Skeletal muscle satellite cell (primary cell): ENCODE results near the gene NLRP4. TPM values are rescaled to one million over a fixed set of nuclear protein-coding genes. Genes with fewer than 3 reads are reported as not detected.

Experiments used
- H3K27me3 ChIP-seq: 2 replicates; pipeline ENCODE4 v1.7.0; 2013; ENCODE audit warnings: low read length; ENCODE audit not compliant: control insufficient read depth, insufficient read depth
- H3K36me3 ChIP-seq: 2 replicates; pipeline ENCODE4 v1.7.0; 2013; ENCODE audit warnings: mild to moderate bottlenecking, control low read depth, low read length; ENCODE audit not compliant: insufficient read depth
- H3K4me1 ChIP-seq: 2 replicates; pipeline ENCODE4 v1.7.0; 2013; ENCODE audit warnings: low read length; ENCODE audit not compliant: control insufficient read depth, insufficient read depth
- H3K4me2 ChIP-seq: 2 replicates; pipeline ENCODE4 v1.7.0; 2013; ENCODE audit warnings: mild to moderate bottlenecking, low read length
- H3K4me3 ChIP-seq: 2 replicates; pipeline ENCODE4 v1.7.0; 2013; ENCODE audit warnings: low read length
- H3K9ac ChIP-seq: 2 replicates; pipeline ENCODE4 v1.7.0; 2013; ENCODE audit warnings: mild to moderate bottlenecking, low read depth, low read length, moderate library complexity
- H3K9me3 ChIP-seq: replicated peaks from 2 replicates; pipeline ENCODE4 v1.7.0; 2013; ENCODE audit warnings: mild to moderate bottlenecking, control low read depth, low read length
- total RNA-seq: library from RNA; depleted of rRNA; stranded (reverse); fragments of >200 nt; gene quantifications from 2 replicates; pipeline ENCODE4 v1.2.3, GENCODE V29; 2012; rRNA removed

NLRP4 gene
- total RNA-seq: not detected in 2 replicates

GRCh38 chr19:55836340-55836739 is at the start of gene NLRP4:
Gene NLRP4 (plus strand): TSS chr19:55836540. CDS start chr19:55852081, 15,541 bp downstream.
- H3K9me3 ChIP-seq: no peaks in the 10 kb centered on the region
- no peaks in the 10 kb centered on the region for H3K27me3 ChIP-seq
- no peak within 1 kb of the TSS for H3K9ac ChIP-seq
- no peaks in the 10 kb centered on the region for H3K36me3 ChIP-seq
- H3K4me3 ChIP-seq: no peak within 1 kb of the TSS
- no peaks in the 10 kb centered on the region for H3K4me1 ChIP-seq
- H3K4me2 ChIP-seq: no peak within 1 kb of the TSS

- Histone ChIP-seq H3K36me3 (no peaks in the 10 kb centered on the region), H3K9ac (no peak overlapping the region), H3K4me2 (no peak overlapping the region), H3K9me3 (peaks cover 5% of the 10 kb centered on the region), H3K4me1 (no peaks in the 10 kb centered on the region), H3K4me3 (no peak overlapping the region), H3K27me3 (no peaks in the 10 kb centered on the region)
These were observed 41.3 kb upstream of the NLRP4 start for GRCh38 chr19:55795021-55795420.

DNA sequence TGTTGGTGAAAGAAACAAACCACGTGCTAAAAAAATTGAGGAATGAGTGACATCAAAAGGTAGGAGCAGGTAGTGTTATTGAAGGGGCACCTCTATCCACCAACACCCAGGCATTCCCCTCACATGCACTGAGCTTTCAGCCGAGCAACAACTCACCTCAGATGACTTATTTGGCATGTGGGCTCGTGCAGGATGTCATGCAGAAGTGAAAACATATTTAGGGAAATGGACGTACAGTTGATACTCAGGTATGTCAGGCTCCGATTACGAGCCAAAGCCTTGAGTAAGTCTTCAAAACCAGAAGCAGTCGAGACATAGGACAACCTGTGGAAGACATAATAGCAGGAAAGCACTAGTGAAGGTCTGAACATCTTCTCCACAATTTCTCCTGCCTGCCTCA is 34.9 kb upstream of the NLRP4 start:
- no peak overlapping the region for H3K9ac ChIP-seq
- no peaks in the 10 kb centered on the region for H3K9me3 ChIP-seq
- H3K4me2 ChIP-seq: no peak overlapping the region

DNA sequence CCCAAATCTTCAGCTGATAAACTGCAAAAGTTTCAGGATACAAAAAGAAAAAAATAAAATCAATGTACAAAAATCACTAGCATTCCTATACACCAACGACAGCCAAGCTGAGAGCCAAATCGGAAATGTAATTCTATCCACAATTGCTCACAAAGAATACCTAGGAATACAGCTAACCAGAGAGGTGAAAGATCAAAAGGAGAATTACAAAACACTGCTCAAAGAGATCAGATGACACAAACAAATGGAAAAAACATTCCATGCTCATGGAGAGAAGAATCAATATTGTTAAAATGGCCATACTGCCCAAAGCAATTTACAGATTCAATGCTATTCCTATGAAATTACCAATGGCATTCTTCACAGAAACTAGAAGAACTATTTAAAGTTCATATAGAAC is 34.1 kb upstream of the NLRP4 start:
- no peaks in the 10 kb centered on the region for H3K27me3 ChIP-seq
- no peak overlapping the region for H3K9ac ChIP-seq
- H3K36me3 ChIP-seq: no peaks in the 10 kb centered on the region
- H3K4me3 ChIP-seq: no peak overlapping the region
- no peaks in the 10 kb centered on the region for H3K4me1 ChIP-seq
- H3K9me3 ChIP-seq: no peaks in the 10 kb centered on the region
- no peak overlapping the region for H3K4me2 ChIP-seq

More for the DNA sequence above, 34.9 kb upstream of the NLRP4 start:
- H3K4me1 ChIP-seq: no peaks in the 10 kb centered on the region
- no peak overlapping the region for H3K4me3 ChIP-seq
- H3K27me3 ChIP-seq: no peaks in the 10 kb centered on the region
- H3K36me3 ChIP-seq: no peaks in the 10 kb centered on the region

DNA sequence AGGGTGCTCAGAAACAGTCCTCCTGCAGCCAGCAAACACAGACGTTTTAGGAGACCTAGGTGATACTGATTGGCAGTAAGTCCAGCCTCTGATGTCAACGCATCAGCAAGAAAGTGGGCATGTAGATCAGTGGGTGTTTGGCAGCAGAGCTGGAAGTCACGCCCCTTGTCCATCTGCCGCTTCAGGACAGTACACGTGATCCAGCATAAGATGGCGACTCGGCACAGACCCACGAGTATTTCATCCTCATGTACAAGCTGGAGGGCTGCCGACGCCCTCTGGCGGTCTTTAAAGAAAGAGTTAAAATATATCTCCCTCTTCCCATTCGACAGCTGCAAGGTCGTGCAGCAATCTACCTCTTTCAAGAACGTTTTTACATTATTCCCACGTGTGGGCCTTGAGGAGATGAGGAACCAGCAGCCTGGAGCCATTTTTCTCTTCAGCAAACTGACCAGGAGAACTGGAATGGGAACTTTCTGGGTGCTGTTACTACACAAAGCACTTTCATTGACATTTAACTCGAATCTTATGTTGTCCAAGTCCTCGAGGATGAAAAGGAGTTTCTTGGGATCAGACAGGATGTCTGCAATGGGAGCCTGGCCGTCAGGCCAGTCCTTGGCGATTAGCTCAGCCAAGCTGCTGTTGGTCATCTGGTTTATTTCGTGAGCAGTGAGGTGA is 26.8 kb upstream of the NLRP4 start:
- H3K4me3 ChIP-seq: no peak overlapping the region
- H3K4me2 ChIP-seq: no peak overlapping the region
- no peaks in the 10 kb centered on the region for H3K27me3 ChIP-seq
- no peaks in the 10 kb centered on the region for H3K9me3 ChIP-seq
- H3K4me1 ChIP-seq: no peaks in the 10 kb centered on the region
- no peaks in the 10 kb centered on the region for H3K36me3 ChIP-seq
- no peak overlapping the region for H3K9ac ChIP-seq

- Histone ChIP-seq H3K9ac (no peak overlapping the region), H3K27me3 (no peaks in the 10 kb centered on the region), H3K9me3 (no peaks in the 10 kb centered on the region), H3K4me3 (no peak overlapping the region), H3K36me3 (no peaks in the 10 kb centered on the region), H3K4me1 (no peaks in the 10 kb centered on the region), H3K4me2 (no peak overlapping the region)
These were observed 25.0 kb upstream of the NLRP4 start for GRCh38 chr19:55811340-55811739.

GRCh38 chr19:55812449-55812848 is 23.9 kb upstream of the NLRP4 start:
- H3K4me2 ChIP-seq: no peak overlapping the region
- H3K4me3 ChIP-seq: no peak overlapping the region
- H3K36me3 ChIP-seq: no peaks in the 10 kb centered on the region
- H3K9ac ChIP-seq: no peak overlapping the region
- H3K4me1 ChIP-seq: no peaks in the 10 kb centered on the region
- no peaks in the 10 kb centered on the region for H3K27me3 ChIP-seq
- H3K9me3 ChIP-seq: no peaks in the 10 kb centered on the region

DNA sequence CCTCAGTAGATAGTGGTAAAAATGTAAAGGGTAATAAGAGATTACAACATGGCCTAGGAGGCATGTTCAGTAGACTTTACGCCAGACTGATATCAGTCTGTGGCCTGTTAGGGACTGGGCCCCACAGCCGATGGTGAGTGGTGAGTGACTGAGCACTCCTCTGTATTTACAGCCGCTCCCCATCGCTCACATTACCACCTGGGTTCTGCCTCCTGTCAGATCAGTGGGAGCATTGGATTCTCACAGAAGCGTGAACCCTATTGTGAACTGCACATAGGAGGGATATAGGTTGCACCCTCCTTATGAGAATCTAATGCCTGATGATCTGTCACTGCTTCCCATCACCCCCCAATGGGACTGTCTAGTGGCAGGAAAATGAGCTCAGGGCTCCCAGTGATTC is 22.4 kb upstream of the NLRP4 start:
- Histone ChIP-seq H3K4me3 (no peak overlapping the region), H3K9me3 (no peaks in the 10 kb centered on the region), H3K4me1 (no peaks in the 10 kb centered on the region), H3K4me2 (no peak overlapping the region), H3K36me3 (no peaks in the 10 kb centered on the region), H3K27me3 (no peaks in the 10 kb centered on the region), H3K9ac (no peak overlapping the region)

GRCh38 chr19:55820037-55820436 is 16.3 kb upstream of the NLRP4 start:
- Histone ChIP-seq H3K27me3 (no peaks in the 10 kb centered on the region), H3K36me3 (no peaks in the 10 kb centered on the region), H3K4me1 (no peaks in the 10 kb centered on the region), H3K9me3 (peaks cover 9% of the 10 kb centered on the region), H3K9ac (no peak overlapping the region), H3K4me2 (no peak overlapping the region), H3K4me3 (no peak overlapping the region)

DNA sequence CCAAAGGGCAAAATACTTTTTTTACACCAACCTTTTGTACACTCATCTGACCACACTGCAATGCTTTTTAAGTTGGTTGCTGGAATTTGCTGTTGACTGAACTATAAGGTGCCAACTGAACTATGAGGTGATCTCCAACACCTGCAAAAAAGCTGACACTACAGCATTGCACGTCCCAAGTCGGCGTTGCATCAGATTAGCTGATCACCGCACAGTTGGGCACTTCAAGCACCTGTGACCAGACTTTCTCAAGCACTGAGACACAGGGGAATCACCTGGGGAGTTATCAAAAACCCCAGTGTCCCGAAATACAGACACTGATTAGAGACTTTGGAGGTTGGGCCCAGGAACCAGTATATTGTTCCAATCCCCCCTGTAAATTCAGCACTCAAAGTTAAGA is 5.7 kb upstream of the NLRP4 start:
- Histone ChIP-seq H3K4me2 (no peak overlapping the region), H3K36me3 (no peaks in the 10 kb centered on the region), H3K27me3 (no peaks in the 10 kb centered on the region), H3K4me1 (no peaks in the 10 kb centered on the region), H3K4me3 (no peak overlapping the region), H3K9ac (no peak overlapping the region), H3K9me3 (no peaks in the 10 kb centered on the region)

- Histone ChIP-seq H3K4me2 (no peak within 1 kb of the TSS), H3K4me1 (no peaks in the 10 kb centered on the region), H3K27me3 (no peaks in the 10 kb centered on the region), H3K9me3 (no peaks in the 10 kb centered on the region), H3K4me3 (no peak within 1 kb of the TSS), H3K36me3 (no peaks in the 10 kb centered on the region), H3K9ac (no peak within 1 kb of the TSS)
These were observed 4.5 kb upstream of the NLRP4 start, which contains the start of gene NLRP11 for GRCh38 chr19:55831846-55832245. Gene NLRP11 (minus strand): TSS chr19:55831999. CDS start chr19:55818174, 13,825 bp downstream.

GRCh38 chr19:55832676-55833075 is 3.7 kb upstream of the NLRP4 start:
- Histone ChIP-seq H3K4me2 (no peak overlapping the region), H3K9me3 (no peaks in the 10 kb centered on the region), H3K27me3 (no peaks in the 10 kb centered on the region), H3K9ac (no peak overlapping the region), H3K4me1 (no peaks in the 10 kb centered on the region), H3K4me3 (no peak overlapping the region), H3K36me3 (no peaks in the 10 kb centered on the region)
